Glutamatergic neuron (in vitro differentiated cells): Measurements from ENCODE around the gene CFAP299. TPM values are rescaled to one million over a fixed set of nuclear protein-coding genes. Genes with fewer than 3 reads are reported as not detected.

Experiments used
- DNase-seq: peaks from one replicate; pipeline ENCODE4 v3.0.0; 2022
- H3K27ac Mint-ChIP-seq: one replicate; pipeline ENCODE4 v1.8.0; 2020; ENCODE audit warnings: mild to moderate bottlenecking, mixed read lengths, inconsistent platforms; ENCODE audit not compliant: unreplicated experiment
- H3K27me3 Mint-ChIP-seq: one replicate; pipeline ENCODE4 v1.8.0; 2020; ENCODE audit warnings: mild to moderate bottlenecking, moderate library complexity, mixed read lengths, inconsistent platforms; ENCODE audit not compliant: unreplicated experiment
- H3K36me3 Mint-ChIP-seq: one replicate; pipeline ENCODE4 v1.8.0; 2020; ENCODE audit warnings: mild to moderate bottlenecking, mixed read lengths, inconsistent platforms; ENCODE audit not compliant: unreplicated experiment
- H3K4me1 Mint-ChIP-seq: one replicate; pipeline ENCODE4 v1.8.0; 2020; ENCODE audit warnings: mild to moderate bottlenecking, low read depth, mixed read lengths, inconsistent platforms; ENCODE audit not compliant: unreplicated experiment
- H3K4me3 Mint-ChIP-seq: one replicate; pipeline ENCODE4 v1.8.0; 2020; ENCODE audit warnings: mild to moderate bottlenecking, mixed read lengths, inconsistent platforms; ENCODE audit not compliant: unreplicated experiment
- H3K9me3 Mint-ChIP-seq: one replicate; pipeline ENCODE4 v1.8.0; 2020; ENCODE audit warnings: mild to moderate bottlenecking, moderate library complexity, mixed read lengths, inconsistent platforms; ENCODE audit not compliant: unreplicated experiment
- CTCF ChIP-seq: fragments of 200-600 bp; sonication (generic); IDR thresholded peaks from one replicate; pipeline ENCODE4 v1.5.0; 2021; ENCODE audit not compliant: partially characterized antibody, unreplicated experiment
- total RNA-seq: library from RNA; stranded (reverse); fragmentation: NEBNext Ultra II Directional; extraction: Animal tissue kit (Norgen Biotek cat#: 25700); gene quantifications from one replicate; pipeline ENCODE4 v1.2.1, GENCODE V29; 2021; ENCODE audit not compliant: unreplicated experiment

CFAP299 gene
- total RNA-seq, 1 donor from 2014 or later = not detected

- no peaks in the 10 kb centered on the region for H3K9me3 Mint-ChIP-seq
- no peak overlapping the region for H3K4me3 Mint-ChIP-seq
- no peak for DNase-seq
- no peak for TF ChIP-seq CTCF
- no peak overlapping the region for H3K27ac Mint-ChIP-seq
- H3K36me3 Mint-ChIP-seq = no peaks in the 10 kb centered on the region
- H3K4me1 Mint-ChIP-seq = no peaks in the 10 kb centered on the region
- peaks cover 3% of the 10 kb centered on the region for H3K27me3 Mint-ChIP-seq
Observed at GRCh38 chr4:80751200-80751599, 415.7 kb downstream of the CFAP299 start.

GRCh38 chr4:80767944-80768343 lies 432.4 kb downstream of the CFAP299 start:
- DNase-seq = no peak
- Mint-ChIP-seq H3K36me3 (no peaks in the 10 kb centered on the region), H3K27me3 (no peaks in the 10 kb centered on the region), H3K4me1 (no peaks in the 10 kb centered on the region), H3K27ac (no peak overlapping the region), H3K4me3 (no peak overlapping the region), H3K9me3 (peaks cover 1% of the 10 kb centered on the region)
- TF ChIP-seq CTCF = no peak

GRCh38 chr4:80776168-80776567 lies 440.6 kb downstream of the CFAP299 start:
- TF ChIP-seq CTCF = no peak
- Mint-ChIP-seq H3K9me3 (peaks cover 1% of the 10 kb centered on the region), H3K4me3 (no peak overlapping the region), H3K36me3 (no peaks in the 10 kb centered on the region), H3K27ac (no peak overlapping the region), H3K27me3 (no peaks in the 10 kb centered on the region), H3K4me1 (no peaks in the 10 kb centered on the region)
- no peak for DNase-seq

DNA sequence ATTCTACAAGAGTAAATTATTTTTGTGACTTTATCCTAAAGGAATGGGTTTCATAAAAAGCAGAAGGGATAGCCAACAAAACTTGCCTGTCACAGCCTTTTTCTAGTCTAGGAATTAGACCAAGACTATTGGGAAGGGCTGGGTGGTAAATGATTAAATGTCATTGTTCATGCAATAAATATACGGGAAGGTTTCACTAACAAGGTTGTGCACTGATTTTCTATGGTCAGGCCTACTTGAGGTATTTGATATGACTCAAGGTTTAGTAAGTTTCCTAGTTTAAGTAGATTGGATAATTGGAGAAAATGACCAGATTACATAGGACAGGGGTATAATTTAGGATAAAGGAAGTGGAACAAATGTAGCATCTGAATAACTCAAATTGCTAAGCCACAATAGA lies 445.9 kb downstream of the CFAP299 start:
- Mint-ChIP-seq H3K27me3 (no peaks in the 10 kb centered on the region), H3K4me1 (no peaks in the 10 kb centered on the region), H3K9me3 (no peaks in the 10 kb centered on the region), H3K36me3 (no peaks in the 10 kb centered on the region), H3K27ac (no peak overlapping the region), H3K4me3 (no peak overlapping the region)
- no peak for DNase-seq
- TF ChIP-seq CTCF = no peak

DNA sequence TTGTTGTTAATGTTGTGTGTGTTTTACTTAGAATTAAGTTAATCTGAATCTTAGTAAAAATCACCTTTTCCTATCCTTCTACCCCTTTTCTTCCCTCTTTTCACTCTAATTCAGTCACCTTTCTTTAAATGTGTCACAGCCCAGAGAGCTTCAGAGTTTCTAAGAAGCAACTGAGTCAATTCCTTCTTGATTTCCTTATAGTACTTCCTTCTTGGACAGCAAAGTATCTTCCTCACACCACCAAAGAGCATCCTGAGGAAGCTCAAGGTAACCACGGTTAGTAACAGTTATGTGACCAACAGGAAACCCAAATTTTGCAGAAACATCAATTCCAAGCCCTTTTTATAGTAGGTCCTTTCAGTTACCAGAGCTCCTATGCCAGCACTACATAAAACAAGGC lies 451.8 kb downstream of the CFAP299 start:
- H3K4me3 Mint-ChIP-seq = no peak overlapping the region
- DNase-seq = no peak
- no peaks in the 10 kb centered on the region for H3K9me3 Mint-ChIP-seq
- H3K4me1 Mint-ChIP-seq = no peaks in the 10 kb centered on the region
- H3K27me3 Mint-ChIP-seq = no peaks in the 10 kb centered on the region
- H3K27ac Mint-ChIP-seq = no peak overlapping the region
- TF ChIP-seq CTCF = no peak
- H3K36me3 Mint-ChIP-seq = no peaks in the 10 kb centered on the region
